GM23248 (cell line): ENCODE measurements around the gene FAR1. TPM values are rescaled to one million over a fixed set of nuclear protein-coding genes. Genes with fewer than 3 reads are reported as not detected.
"Not testable (repeated sequence)": the region's sequence is repeated elsewhere in the genome, so short reads cannot be mapped to it uniquely, and the experiment has no call there.

Experiments
- DNase-seq: peaks from one replicate; pipeline ENCODE4 v3.0.0-alpha.2; 2015
- H2AFZ ChIP-seq: fragments of 200-600 bp; sonication (generic); 2 replicates; pipeline ENCODE4 v1.6.1; 2016; ENCODE audit warnings: antibody characterized with exemption
- H3F3A ChIP-seq: fragments of 200-600 bp; sonication (generic); 2 replicates; pipeline ENCODE4 v1.6.1; 2016; ENCODE audit warnings: mild to moderate bottlenecking, antibody characterized with exemption, mixed run types; ENCODE audit not compliant: insufficient read depth
- H3K27ac ChIP-seq: fragments of 200-600 bp; sonication (generic); 2 replicates; pipeline ENCODE4 v1.5.1; 2016; ENCODE audit warnings: mild to moderate bottlenecking
- H3K27me3 ChIP-seq: fragments of 200-600 bp; sonication (generic); replicated peaks from 2 replicates; pipeline ENCODE4 v1.6.1; 2016; ENCODE audit warnings: mild to moderate bottlenecking; ENCODE audit not compliant: insufficient read depth
- H3K36me3 ChIP-seq: fragments of 200-600 bp; sonication (generic); 2 replicates; pipeline ENCODE4 v1.6.1; 2016; ENCODE audit warnings: low read depth, mild to moderate bottlenecking
- H3K4me1 ChIP-seq: fragments of 200-600 bp; sonication (generic); 2 replicates; pipeline ENCODE4 v1.6.1; 2016; ENCODE audit warnings: mild to moderate bottlenecking; ENCODE audit not compliant: insufficient read depth
- H3K4me2 ChIP-seq: fragments of 200-600 bp; sonication (generic); one replicate; pipeline ENCODE4 v1.6.1; 2016; ENCODE audit warnings: mild to moderate bottlenecking; ENCODE audit not compliant: unreplicated experiment
- H3K4me3 ChIP-seq: fragments of 200-600 bp; sonication (generic); 2 replicates; pipeline ENCODE4 v1.5.1; 2016; ENCODE audit warnings: mild to moderate bottlenecking
- H3K79me2 ChIP-seq: fragments of 200-600 bp; sonication (generic); 2 replicates; pipeline ENCODE4 v1.6.1; 2016; ENCODE audit warnings: mild to moderate bottlenecking; ENCODE audit not compliant: insufficient read depth
- H3K9ac ChIP-seq: fragments of 200-600 bp; sonication (generic); 2 replicates; pipeline ENCODE4 v1.6.1; 2016; ENCODE audit warnings: mild to moderate bottlenecking
- H3K9me2 ChIP-seq: fragments of 200-600 bp; sonication (generic); 2 replicates; pipeline ENCODE4 v1.6.1; 2016; ENCODE audit warnings: mixed run types, mild to moderate bottlenecking, moderate library complexity; ENCODE audit not compliant: insufficient read depth
- H3K9me3 ChIP-seq: fragments of 200-600 bp; sonication (generic); one replicate; pipeline ENCODE4 v1.6.1; 2017; ENCODE audit warnings: low read depth
- H4K20me1 ChIP-seq: fragments of 200-600 bp; sonication (generic); 2 replicates; pipeline ENCODE4 v1.6.0; 2016; ENCODE audit not compliant: insufficient read depth
- EZH2 ChIP-seq: fragments of 200-600 bp; sonication (generic); IDR thresholded peaks from 2 replicates; pipeline ENCODE4 v1.6.1; 2018; ENCODE audit warnings: antibody characterized with exemption, mild to moderate bottlenecking; ENCODE audit not compliant: insufficient read depth, poor library complexity, severe bottlenecking
- EZH2phosphoT487 ChIP-seq: fragments of 200-600 bp; sonication (generic); IDR thresholded peaks from 2 replicates; pipeline ENCODE4 v1.6.1; 2018; ENCODE audit warnings: antibody characterized with exemption, moderate library complexity, mild to moderate bottlenecking, low read depth; ENCODE audit not compliant: insufficient read depth
- WGBS, 2 experiments: methylation state at CpG; one replicate each; pipeline ENCODE4 v1.1.6; 2015 to 2017; ENCODE audit warnings: low lambda C conversion rate in 2 of 2, low coverage in 1 of 2; ENCODE audit errors: missing lambda C conversion rate in 2 of 2; 5-methylcytosine and 5-hydroxymethylcytosine counted together
- in situ Hi-C: fragments of 300-500 bp; cut with MboI; formaldehyde crosslinking; loops from 2 replicates; pipeline ENCODE4 v1.15.0; 2020
- polyA plus RNA-seq: library from polyadenylated mRNA; unstranded; fragments of >200 nt; fragmentation: Nextera tagmentation; extraction: Ambion mirVana; gene quantifications from 2 replicates; pipeline ENCODE4 v1.2.1, GENCODE V29; 2016
- total RNA-seq: library from RNA; depleted of rRNA; stranded (reverse); fragments of >200 nt; shearing (Covaris generic); gene quantifications from 2 replicates; pipeline ENCODE4 v1.2.3, GENCODE V29; 2014

Gene FAR1
- total and polyA plus RNA-seq, 2 experiments from 2014 or later, result 40.4 to 56.1 TPM

DNA sequence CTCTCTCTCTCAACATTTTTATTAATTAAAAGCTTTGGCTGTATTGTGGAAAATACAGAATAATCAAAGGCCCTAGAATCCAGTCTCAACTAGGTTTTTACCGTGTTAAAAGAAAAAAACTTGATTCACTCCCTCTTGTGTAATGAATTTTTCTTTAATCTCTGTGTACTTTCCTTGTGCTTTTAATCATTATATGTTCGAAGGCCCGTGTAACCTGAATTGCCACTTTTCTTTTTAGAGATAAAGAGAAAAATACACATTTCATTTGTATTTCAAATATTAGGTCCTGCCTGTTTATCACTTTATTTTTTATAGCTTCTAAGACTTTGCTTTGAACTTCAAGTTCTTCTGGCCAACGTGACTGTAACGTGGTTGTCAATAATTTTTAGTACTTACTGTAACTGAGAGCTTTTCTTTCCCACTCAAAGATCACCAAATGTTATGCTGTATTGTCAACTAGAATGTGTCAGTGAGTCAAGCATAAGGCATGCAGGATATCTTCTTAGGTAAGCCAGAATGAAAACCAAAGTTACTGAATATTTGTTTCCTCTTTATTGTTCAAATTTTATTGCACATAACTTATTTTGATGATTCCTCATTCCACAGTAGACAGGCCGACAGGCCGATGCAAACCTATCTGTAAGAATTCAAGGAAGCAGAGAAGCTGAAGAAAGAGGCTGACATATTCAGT lies 23.3 kb upstream of the FAR1 start:
- in situ Hi-C loops, result no loop called here
- no peaks in the 10 kb centered on the region for H3K9me2 ChIP-seq

DNA sequence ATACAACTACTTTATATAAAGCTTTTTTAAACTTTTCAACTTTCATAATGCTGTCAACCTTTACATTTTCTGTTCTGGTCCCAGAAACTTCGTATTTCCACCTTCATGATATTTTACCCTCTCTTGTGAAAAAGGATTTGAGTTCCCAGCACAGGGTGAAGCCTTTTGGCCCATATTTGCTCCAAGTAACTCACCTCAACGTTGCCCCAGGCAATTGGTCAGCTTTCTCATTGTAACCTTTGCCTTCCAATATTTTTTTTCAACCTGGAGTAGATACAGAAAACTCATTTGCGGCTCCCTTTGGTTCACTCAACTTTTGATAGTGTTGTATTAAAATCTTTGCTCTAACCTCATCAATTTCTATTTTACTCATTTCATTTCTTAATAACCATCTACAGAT lies 21.1 kb upstream of the FAR1 start:
- TF ChIP-seq EZH2, result no peak
- TF ChIP-seq EZH2phosphoT487, result no peak
- no peak overlapping the region for H3K9ac ChIP-seq
- H3K27me3 ChIP-seq, result peaks cover 4% of the 10 kb centered on the region; the same call in 1 of the 2 replicates
- no peaks in the 10 kb centered on the region for H3F3A ChIP-seq
- no peak overlapping the region for H3K27ac ChIP-seq
- DNase-seq, result no peak
- in situ Hi-C loops, result no loop called here
- no peaks in the 10 kb centered on the region for H4K20me1 ChIP-seq
- no peaks in the 10 kb centered on the region for H3K36me3 ChIP-seq
- no peak overlapping the region for H3K4me3 ChIP-seq
- WGBS, 2 experiments, result 27 to 33% methylated on average over 3 of the region's 3 CpGs
- no peak overlapping the region for H3K4me2 ChIP-seq
- H3K79me2 ChIP-seq, result no peaks in the 10 kb centered on the region
- H3K4me1 ChIP-seq, result no peaks in the 10 kb centered on the region
- no peaks in the 10 kb centered on the region for H3K9me3 ChIP-seq
- H2AFZ ChIP-seq, result no peak overlapping the region
- H3K9me2 ChIP-seq, result no peaks in the 10 kb centered on the region

More for the DNA sequence above, 23.3 kb upstream of the FAR1 start:
- H3K27ac ChIP-seq, result no peak overlapping the region
- no peak overlapping the region for H3K4me2 ChIP-seq
- peaks cover 4% of the 10 kb centered on the region; the same call in 1 of the 2 replicates for H3K27me3 ChIP-seq
- H3F3A ChIP-seq, result no peaks in the 10 kb centered on the region
- no peak overlapping the region for H3K4me3 ChIP-seq
- H2AFZ ChIP-seq, result no peak overlapping the region
- no peaks in the 10 kb centered on the region for H3K36me3 ChIP-seq
- no peaks in the 10 kb centered on the region for H3K4me1 ChIP-seq
- WGBS, 2 experiments, result 62% methylated on average over 7 of the region's 7 CpGs
- DNase-seq, result no peak
- TF ChIP-seq EZH2phosphoT487, result no peak
- no peak for TF ChIP-seq EZH2
- H3K9ac ChIP-seq, result no peak overlapping the region
- no peaks in the 10 kb centered on the region for H4K20me1 ChIP-seq
- no peaks in the 10 kb centered on the region for H3K9me3 ChIP-seq
- H3K79me2 ChIP-seq, result no peaks in the 10 kb centered on the region

DNA sequence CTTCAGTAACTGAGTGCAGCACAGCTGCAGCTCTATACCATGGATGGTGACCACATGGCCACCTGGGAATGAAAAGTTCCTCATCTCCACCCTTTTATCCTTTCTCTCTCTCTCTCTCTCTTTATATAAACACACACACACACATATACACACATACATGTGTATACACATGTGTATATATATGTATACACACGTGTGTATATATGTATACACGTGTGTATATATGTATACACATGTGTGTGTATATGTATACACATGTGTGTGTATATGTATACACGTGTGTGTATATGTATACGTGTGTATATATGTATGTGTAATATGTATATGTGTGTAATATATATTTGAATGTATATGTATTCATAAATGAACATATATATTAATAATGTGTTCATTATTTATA lies 18.8 kb upstream of the FAR1 start:
- in situ Hi-C loops, result no loop called here
- Histone ChIP-seq H4K20me1 (no peaks in the 10 kb centered on the region), H3K27me3 (peaks cover 4% of the 10 kb centered on the region)

DNA sequence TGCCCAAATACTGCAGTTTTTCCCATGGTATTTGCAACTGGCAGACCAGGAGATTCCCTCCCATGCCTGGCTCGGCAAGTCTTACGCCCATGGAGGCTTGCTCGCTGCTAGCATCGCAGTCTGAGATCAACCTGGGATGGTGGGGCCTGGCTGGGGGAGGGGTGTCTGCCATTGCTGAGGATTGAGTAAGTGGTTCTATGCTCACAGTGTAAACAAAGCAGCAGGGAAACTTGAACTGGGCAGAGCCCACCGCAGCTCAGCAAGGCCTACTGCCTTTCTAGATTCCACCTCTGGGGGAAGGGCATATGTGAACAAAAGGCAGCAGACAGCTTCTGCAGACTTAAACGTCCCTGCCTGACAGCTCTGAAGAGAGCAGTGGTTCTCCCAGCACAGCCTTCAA lies 17.0 kb upstream of the FAR1 start:
- H3K79me2 ChIP-seq, H3K27me3 ChIP-seq, in situ Hi-C loops, H2AFZ ChIP-seq, H3K4me1 ChIP-seq, H3K4me2 ChIP-seq, H3K4me3 ChIP-seq, H3F3A ChIP-seq, H3K27ac ChIP-seq, DNase-seq, H3K36me3 ChIP-seq, H3K9me3 ChIP-seq, H3K9ac ChIP-seq, H4K20me1 ChIP-seq, H3K9me2 ChIP-seq: not testable (repeated sequence)
- WGBS, 2 experiments, result 53 to 69% methylated on average over 6 of the region's 6 CpGs

More for the DNA sequence above, 18.8 kb upstream of the FAR1 start:
- no peak overlapping the region for H3K4me2 ChIP-seq
- H2AFZ ChIP-seq, result no peak overlapping the region
- no peak for DNase-seq
- no peaks in the 10 kb centered on the region for H3K79me2 ChIP-seq
- no peak overlapping the region for H3K4me3 ChIP-seq
- H3K9me3 ChIP-seq, result no peaks in the 10 kb centered on the region
- TF ChIP-seq EZH2phosphoT487 (no peak), EZH2 (no peak)
- no peaks in the 10 kb centered on the region for H3K36me3 ChIP-seq
- no peak overlapping the region for H3K9ac ChIP-seq
- no peaks in the 10 kb centered on the region for H3K4me1 ChIP-seq
- 16 to 28% methylated on average over 4 of the region's 4 CpGs for WGBS, 2 experiments
- no peaks in the 10 kb centered on the region for H3K9me2 ChIP-seq
- H3K27ac ChIP-seq, result no peak overlapping the region
- no peaks in the 10 kb centered on the region for H3F3A ChIP-seq

DNA sequence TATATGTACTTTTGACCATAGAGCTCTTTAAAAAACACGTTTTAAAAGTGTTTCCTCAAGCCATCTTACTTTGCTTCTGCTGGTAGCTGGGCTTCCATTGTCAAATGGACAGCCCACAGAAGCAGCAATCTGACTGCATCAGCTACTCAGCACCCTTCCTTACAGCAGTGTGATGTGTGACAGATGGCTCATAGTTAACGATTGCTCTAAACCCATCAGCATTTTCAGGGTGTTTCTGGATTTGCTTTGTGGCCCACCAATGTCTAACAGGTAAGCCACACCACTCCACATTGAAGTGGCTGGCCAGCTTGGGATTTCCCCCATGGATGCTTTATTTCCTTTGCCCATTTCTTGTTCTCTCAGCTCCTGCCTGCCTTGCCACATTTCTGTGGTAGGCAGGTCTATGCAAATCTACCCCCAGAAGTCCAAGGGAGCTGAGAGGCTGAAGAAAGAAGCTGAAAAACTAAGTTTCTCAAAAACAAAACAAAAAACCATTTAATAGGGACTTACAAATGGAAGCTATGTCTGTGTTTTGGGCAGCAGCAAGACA lies 7.3 kb upstream of the FAR1 start:
- TF ChIP-seq EZH2 (no peak), EZH2phosphoT487 (no peak)
- Histone ChIP-seq H3K9me3 (no peaks in the 10 kb centered on the region), H3K79me2 (no peaks in the 10 kb centered on the region), H2AFZ (no peak overlapping the region), H3K27ac (no peak overlapping the region), H3K9me2 (no peaks in the 10 kb centered on the region), H3K4me2 (no peak overlapping the region), H4K20me1 (no peaks in the 10 kb centered on the region), H3K4me1 (no peaks in the 10 kb centered on the region), H3K9ac (no peak overlapping the region), H3K36me3 (no peaks in the 10 kb centered on the region), H3F3A (no peaks in the 10 kb centered on the region), H3K27me3 (no peaks in the 10 kb centered on the region), H3K4me3 (no peak overlapping the region)
- 0 to 5% methylated on average over 2 of the region's 2 CpGs for WGBS, 2 experiments
- in situ Hi-C loops, result no loop called here
- no peak for DNase-seq
